H1 (cell line): Measurements from ENCODE around the gene ZNF451. TPM values are rescaled to one million over a fixed set of nuclear protein-coding genes. Genes with fewer than 3 reads are reported as not detected.

ENCODE experiments used
- CTCF ChIP-seq, 3 experiments: IDR thresholded peaks; 1 replicate in 2 of 3; 2 replicates in 1 of 3; pipeline versions ENCODE4 v1.5.1 to v1.6.1; 2011; ENCODE audit warnings: low read length in 3 of 3, mild to moderate bottlenecking in 3 of 3, inconsistent platforms in 2 of 3, low read depth in 1 of 3, moderate library complexity in 1 of 3; ENCODE audit not compliant: insufficient read depth in 1 of 3; ENCODE audit errors: control extremely low read depth in 1 of 3
- polyA plus RNA-seq, 7 experiments: library from polyadenylated mRNA; depleted of rRNA in 3 of 7; stranded (reverse) in 5 of 7; unstranded in 2 of 7; fragments of >200 nt in 5 of 7; fragments of 200-250 nt in 2 of 7; gene quantifications; 1 replicate in 5 of 7; 2 replicates in 1 of 7; 4 replicates in 1 of 7; pipeline versions ENCODE4 v1.2.1 to v1.2.3, GENCODE V29; 2011 to 2013; ENCODE audit warnings: missing spikeins in 2 of 7, mixed read lengths in 2 of 7
- total RNA-seq: library from RNA; stranded (reverse); fragmentation: NEBNext Ultra II Directional; extraction: Animal tissue kit (Norgen Biotek cat#: 25700); gene quantifications from 2 replicates; pipeline ENCODE4 v1.2.1, GENCODE V29; 2021

ZNF451 gene
- total and polyA plus RNA-seq, 2 of the 8 experiments (the other 6 are each of a cell fraction or from before 2014, with no cell fraction given): 10.7 to 56.8 TPM

- TF ChIP-seq CTCF (IDR thresholded peaks at IDR 0.05; ENCODE audit: control extremely low read depth in 1 of 3, insufficient read depth in 1 of 3, low read depth in 1 of 3, low read length in 3 of 3): peak in 2 of 3 experiments; percentile 9 to 13; a peak in 2 of 4 replicates
Measured at GRCh38 chr6:57198926-57199636, 109.1 kb downstream of the ZNF451 start (continued).
